Bronchial epithelial cell (primary cell): ENCODE results near the gene FYB1. TPM values are rescaled to one million over a fixed set of nuclear protein-coding genes. Genes with fewer than 3 reads are reported as not detected.
A peak's percentile ranks its signal among the peaks of the same experiment; 100 is the strongest.
"Not testable (repeated sequence)": the region's sequence is repeated elsewhere in the genome, so short reads cannot be mapped to it uniquely, and the experiment has no call there.

ENCODE experiments used
- DNase-seq: peaks from one replicate; pipeline ENCODE4 v3.0.0-alpha.2; 2010; ENCODE audit warnings: low read depth
- FAIRE-seq: peaks from 2 replicates; lab custom pipeline; 2011; peaks lifted over from hg19 to GRCh38; lab: Jason Lieb, UNC
- H3K27me3 ChIP-seq: 2 replicates; pipeline ENCODE4 v1.5.1; 2011; ENCODE audit warnings: low read length; ENCODE audit not compliant: control insufficient read depth, insufficient read depth
- H3K36me3 ChIP-seq: 2 replicates; pipeline ENCODE4 v1.5.1; 2011; ENCODE audit warnings: low read length; ENCODE audit not compliant: control insufficient read depth, insufficient read depth
- H3K4me3 ChIP-seq: 2 replicates; pipeline ENCODE4 v1.5.1; 2011; ENCODE audit warnings: mild to moderate bottlenecking, low read depth, low read length, control low read depth
- total RNA-seq: library from RNA; depleted of rRNA; stranded (reverse); fragments of >200 nt; gene quantifications from 2 replicates; pipeline ENCODE4 v1.2.1, GENCODE V29; 2014
- TF ChIP-seq, protein P1 (sequence below): IDR thresholded peaks from 2 replicates; pipeline ENCODE4 v1.5.1; 2011; ENCODE audit warnings: mild to moderate bottlenecking, moderate library complexity, low read length, control low read depth, inconsistent platforms; ENCODE audit not compliant: insufficient read depth, severe bottlenecking

Gene FYB1
- total RNA-seq, 1 donor from 2014 or later, result 0.26 TPM

DNA sequence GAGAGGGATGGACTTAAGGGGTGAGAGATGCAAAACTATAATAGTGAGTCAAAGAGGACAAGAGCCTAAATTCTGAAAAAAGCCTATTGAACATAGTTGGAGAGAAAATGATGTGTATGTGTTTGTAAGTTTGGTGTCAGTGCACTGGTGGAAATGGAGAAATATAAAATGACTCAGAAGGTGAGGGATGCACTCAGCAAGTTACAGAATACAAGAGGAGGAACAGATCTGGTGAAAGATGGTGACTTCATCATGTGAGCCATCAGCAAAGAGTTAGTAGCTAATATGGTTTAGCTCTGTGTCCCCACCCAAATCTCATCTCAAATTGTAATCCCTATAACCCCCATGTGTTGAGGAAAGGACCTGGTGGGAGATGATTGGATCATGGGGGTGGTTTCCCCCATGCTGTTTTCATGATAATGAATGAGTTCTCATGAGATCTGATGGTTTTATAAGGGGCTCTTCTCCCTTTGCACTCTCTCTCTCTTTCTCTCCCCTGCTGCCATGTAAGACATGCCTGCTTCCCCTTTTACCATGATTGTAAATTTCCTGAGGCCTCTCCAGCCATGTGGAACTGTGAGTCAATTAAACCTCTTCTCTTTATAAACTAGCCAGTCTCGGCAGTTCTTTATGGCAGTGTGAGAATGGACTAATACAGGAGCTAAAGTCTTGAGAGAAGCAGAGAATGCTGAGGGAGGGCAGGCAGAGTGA, 30.4 kb upstream of the FYB1 start:
- no peak overlapping the region for H3K4me3 ChIP-seq
- no peaks in the 10 kb centered on the region for H3K27me3 ChIP-seq
- DNase-seq, result no peak
- TF ChIP-seq, protein P1, sequence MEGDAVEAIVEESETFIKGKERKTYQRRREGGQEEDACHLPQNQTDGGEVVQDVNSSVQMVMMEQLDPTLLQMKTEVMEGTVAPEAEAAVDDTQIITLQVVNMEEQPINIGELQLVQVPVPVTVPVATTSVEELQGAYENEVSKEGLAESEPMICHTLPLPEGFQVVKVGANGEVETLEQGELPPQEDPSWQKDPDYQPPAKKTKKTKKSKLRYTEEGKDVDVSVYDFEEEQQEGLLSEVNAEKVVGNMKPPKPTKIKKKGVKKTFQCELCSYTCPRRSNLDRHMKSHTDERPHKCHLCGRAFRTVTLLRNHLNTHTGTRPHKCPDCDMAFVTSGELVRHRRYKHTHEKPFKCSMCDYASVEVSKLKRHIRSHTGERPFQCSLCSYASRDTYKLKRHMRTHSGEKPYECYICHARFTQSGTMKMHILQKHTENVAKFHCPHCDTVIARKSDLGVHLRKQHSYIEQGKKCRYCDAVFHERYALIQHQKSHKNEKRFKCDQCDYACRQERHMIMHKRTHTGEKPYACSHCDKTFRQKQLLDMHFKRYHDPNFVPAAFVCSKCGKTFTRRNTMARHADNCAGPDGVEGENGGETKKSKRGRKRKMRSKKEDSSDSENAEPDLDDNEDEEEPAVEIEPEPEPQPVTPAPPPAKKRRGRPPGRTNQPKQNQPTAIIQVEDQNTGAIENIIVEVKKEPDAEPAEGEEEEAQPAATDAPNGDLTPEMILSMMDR, result no peak
- no peak for FAIRE-seq
- no peaks in the 10 kb centered on the region for H3K36me3 ChIP-seq

DNA sequence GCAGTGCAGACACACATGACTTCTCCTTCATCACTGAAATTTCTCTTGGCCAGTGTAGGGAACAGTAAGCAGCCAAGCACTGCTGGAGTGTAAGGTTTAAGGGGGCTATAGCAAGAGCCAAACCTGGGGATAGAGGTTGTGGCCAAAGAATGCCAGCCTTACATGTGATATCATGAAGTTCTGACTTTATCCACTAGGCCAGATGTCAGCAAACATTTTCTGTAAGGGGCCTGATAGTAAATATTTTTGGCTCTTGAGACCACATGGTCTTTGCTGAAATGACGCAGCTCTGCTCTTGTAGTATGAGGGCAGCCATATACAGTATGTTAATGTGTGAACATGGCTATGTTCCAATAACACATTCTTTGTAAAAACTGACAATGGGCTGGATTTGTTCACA, 29.7 kb upstream of the FYB1 start:
- Histone ChIP-seq H3K27me3 (no peaks in the 10 kb centered on the region), H3K4me3 (no peak overlapping the region), H3K36me3 (no peaks in the 10 kb centered on the region)
- DNase-seq, result no peak
- FAIRE-seq, result no peak
- TF ChIP-seq, protein P1, result no peak

DNA sequence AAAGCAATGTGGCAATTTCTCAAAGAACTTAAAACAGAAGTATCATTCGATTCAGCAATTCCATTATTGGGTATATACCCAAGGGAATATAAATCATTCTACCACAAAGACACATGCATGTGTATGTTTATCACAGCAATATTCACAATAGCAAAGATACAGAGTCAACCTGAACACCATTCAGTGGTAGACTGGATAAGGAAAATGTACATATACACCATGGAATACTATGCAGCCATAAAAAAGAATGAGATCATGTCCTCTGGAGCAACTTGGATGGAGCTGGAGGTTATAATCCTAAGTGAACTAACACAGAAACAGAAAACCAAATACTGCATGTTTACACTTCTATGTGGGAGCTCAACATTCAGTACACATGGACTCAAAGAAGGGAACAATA, 21.4 kb upstream of the FYB1 start:
- FAIRE-seq, result no peak
- Histone ChIP-seq H3K4me3 (no peak overlapping the region), H3K36me3 (no peaks in the 10 kb centered on the region), H3K27me3 (no peaks in the 10 kb centered on the region)
- TF ChIP-seq, protein P1, result no peak
- no peak for DNase-seq

DNA sequence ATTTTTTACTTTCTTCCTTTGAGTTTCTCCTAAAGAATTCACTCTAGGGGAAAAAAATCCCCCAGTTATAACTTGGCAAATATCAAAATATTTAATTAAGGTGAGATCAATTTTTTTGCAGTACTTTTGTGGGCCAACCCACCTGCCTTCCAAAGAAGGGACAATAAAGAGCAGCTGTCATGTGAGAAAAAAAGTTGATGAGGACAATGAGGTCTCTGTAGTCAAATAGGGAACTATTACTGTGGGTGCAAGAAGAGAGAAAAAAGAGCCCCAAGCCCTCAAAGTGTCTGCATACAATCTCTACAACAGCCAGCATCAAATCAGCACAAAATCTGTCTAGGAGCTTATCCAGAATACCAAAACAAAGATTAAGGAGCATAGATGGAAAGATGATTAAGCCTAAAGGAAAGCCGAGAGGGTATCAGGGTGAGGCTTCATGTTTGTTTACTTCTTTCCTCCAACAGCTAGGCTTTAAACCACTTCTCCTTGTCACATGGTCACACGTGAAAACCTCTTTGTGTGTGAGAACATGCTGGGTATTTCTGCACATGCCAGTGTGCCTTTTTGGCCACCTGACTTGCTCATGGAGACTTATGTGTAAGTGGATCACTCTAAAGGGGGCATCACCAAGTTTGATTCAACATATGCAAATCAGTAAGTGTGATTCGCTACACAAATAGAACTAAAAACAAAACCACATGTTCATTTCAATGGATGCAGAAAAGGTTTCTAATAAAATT, 19.2 kb upstream of the FYB1 start:
- no peak for DNase-seq
- TF ChIP-seq, protein P1, result no peak
- Histone ChIP-seq H3K36me3 (no peaks in the 10 kb centered on the region), H3K27me3 (no peaks in the 10 kb centered on the region), H3K4me3 (no peak overlapping the region)
- no peak for FAIRE-seq

DNA sequence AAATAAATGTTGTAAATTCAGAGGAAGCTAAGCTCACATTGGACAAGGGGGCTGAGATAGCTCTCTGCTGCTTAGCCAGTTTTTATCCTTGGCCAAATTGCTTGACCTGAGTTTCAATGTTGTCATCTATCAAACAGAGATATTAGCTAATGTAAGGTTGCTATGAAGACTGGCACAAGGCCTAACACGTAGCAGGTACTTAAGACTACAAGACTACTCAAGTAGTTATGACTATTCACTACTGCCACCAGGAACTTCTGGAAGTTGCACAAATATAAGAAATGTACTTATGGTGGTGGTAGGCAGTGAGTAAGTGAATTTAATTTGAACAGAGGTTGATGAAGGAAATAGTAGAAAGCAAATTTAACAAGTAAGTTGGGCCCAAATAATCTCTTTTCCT, 17.4 kb upstream of the FYB1 start:
- H3K4me3 ChIP-seq, result no peak overlapping the region
- FAIRE-seq, result no peak
- no peaks in the 10 kb centered on the region for H3K36me3 ChIP-seq
- DNase-seq, result peak; percentile 70
- TF ChIP-seq, protein P1, result no peak
- no peaks in the 10 kb centered on the region for H3K27me3 ChIP-seq

DNA sequence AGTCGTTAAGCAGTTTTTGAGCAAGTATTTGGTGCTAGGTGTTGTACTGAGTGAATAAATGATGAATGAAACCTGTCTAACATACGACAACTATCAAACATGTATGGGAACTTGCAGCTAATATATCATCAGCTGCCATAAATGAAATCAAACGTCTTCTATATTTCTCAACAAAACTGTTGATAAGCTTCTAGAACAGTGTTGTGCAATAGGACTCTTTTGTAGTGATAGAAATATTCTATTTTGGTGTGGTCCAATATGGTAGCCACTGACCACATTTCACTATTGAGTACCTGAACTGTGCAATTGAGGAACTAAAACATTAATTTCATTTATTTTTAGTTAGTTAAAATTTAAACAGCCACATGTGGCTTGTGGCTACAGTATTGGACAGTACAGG, 16.3 kb upstream of the FYB1 start:
- TF ChIP-seq, protein P1, result no peak
- no peaks in the 10 kb centered on the region for H3K27me3 ChIP-seq
- H3K36me3 ChIP-seq, result no peaks in the 10 kb centered on the region
- FAIRE-seq, result no peak
- DNase-seq, result no peak
- H3K4me3 ChIP-seq, result no peak overlapping the region

DNA sequence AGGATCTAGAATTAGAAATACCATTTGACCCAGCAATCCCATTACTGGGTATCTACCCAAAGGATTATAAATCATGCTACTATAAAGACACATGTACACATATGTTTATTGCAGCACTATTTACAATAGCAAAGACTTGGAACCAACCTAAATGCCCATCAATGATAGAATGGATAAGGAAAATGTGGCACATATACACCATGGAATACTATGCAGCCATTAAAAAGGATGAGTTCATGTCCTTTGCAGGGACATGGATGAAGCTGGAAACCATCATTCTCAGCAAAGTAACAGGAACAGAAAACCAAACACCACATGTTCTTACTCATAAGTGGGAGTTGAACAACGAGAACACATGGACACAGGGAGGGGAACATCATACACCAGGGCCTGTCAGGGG, 15.1 kb upstream of the FYB1 start:
- not testable (repeated sequence) for DNase-seq, H3K27me3 ChIP-seq, H3K36me3 ChIP-seq, H3K4me3 ChIP-seq, FAIRE-seq
